Measurements from ENCODE around the gene PLCB1.
"Not testable (repeated sequence)": the region's sequence is repeated elsewhere in the genome, so short reads cannot be mapped to it uniquely, and the experiment has no call there.

Gene PLCB1

DNA sequence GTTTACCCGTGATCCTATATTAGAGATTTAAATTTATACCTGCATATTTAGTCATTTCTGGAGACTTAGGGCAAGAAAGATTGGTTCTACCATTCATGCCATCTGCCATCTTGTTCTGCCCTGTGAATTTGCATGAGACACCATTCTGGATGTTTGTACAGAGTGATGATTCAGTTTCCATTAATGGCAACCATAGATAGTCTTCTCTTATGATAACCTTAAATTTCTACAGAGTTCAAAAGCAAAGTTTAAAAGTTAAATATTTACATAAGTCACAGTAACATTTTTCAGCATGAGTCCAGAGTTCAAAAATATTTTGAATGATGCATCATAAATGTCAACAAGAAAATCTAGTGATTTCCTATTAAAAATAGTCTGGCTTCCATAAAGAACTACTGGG is 23.2 kb downstream of the PLCB1 start:
- DNase-seq (ENCODE audit: low read depth): no peak
- no peak overlapping the region for H3K4me3 ChIP-seq (ENCODE audit: low read depth, low read length)
- TF ChIP-seq MAX (IDR thresholded peaks at IDR 0.05; ENCODE audit: low read depth, low read length): no peak
- no peak for TF ChIP-seq CTCF (IDR thresholded peaks at IDR 0.05; ENCODE audit: low read depth, low read length)
- no peak for TF ChIP-seq MYC (IDR thresholded peaks at IDR 0.05; ENCODE audit: low read depth, low read length)
- TF ChIP-seq POLR2A (IDR thresholded peaks at IDR 0.05; ENCODE audit: extremely low read depth, insufficient read length): no peak

GRCh38 chr20:8155812-8156211 is 23.7 kb downstream of the PLCB1 start:
- DNase-seq (ENCODE audit: low read depth): no peak
- H3K4me3 ChIP-seq (ENCODE audit: low read depth, low read length): no peak overlapping the region
- TF ChIP-seq MAX (IDR thresholded peaks at IDR 0.05; ENCODE audit: low read depth, low read length) (no peak), MYC (IDR thresholded peaks at IDR 0.05; ENCODE audit: low read depth, low read length) (no peak), POLR2A (IDR thresholded peaks at IDR 0.05; ENCODE audit: extremely low read depth, insufficient read length) (no peak), CTCF (IDR thresholded peaks at IDR 0.05; ENCODE audit: low read depth, low read length) (no peak)

- peak; percentile 13 for DNase-seq (ENCODE audit: low read depth)
- H3K4me3 ChIP-seq (ENCODE audit: low read depth, low read length): no peak overlapping the region
- TF ChIP-seq POLR2A (IDR thresholded peaks at IDR 0.05; ENCODE audit: extremely low read depth, insufficient read length) (no peak), MYC (IDR thresholded peaks at IDR 0.05; ENCODE audit: low read depth, low read length) (no peak), MAX (IDR thresholded peaks at IDR 0.05; ENCODE audit: low read depth, low read length) (no peak), CTCF (IDR thresholded peaks at IDR 0.05; ENCODE audit: low read depth, low read length) (no peak)
Measured at GRCh38 chr20:8156235-8157079, 24.4 kb downstream of the PLCB1 start.

DNA sequence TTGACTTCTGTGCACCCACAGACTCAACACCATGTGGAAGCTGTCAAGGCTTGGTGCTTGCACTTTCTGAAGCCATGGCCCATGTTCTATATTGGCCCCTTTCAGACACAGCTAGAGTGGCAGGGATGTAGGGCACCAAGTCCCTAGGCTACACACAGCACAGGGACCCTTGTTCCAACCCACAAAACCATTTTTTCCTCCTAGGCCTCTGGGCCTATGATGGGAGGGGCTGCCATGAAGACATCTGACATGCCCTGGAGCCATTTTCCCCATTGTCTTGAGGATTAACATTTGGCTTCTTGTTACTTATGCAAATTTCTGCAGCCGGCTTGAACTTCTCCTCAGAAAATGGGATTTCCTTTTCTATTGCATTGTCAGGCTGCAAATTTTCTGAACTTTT is 27.2 kb downstream of the PLCB1 start:
- not testable (repeated sequence) for DNase-seq (ENCODE audit: low read depth); H3K4me3 ChIP-seq (ENCODE audit: low read depth, low read length)

DNA sequence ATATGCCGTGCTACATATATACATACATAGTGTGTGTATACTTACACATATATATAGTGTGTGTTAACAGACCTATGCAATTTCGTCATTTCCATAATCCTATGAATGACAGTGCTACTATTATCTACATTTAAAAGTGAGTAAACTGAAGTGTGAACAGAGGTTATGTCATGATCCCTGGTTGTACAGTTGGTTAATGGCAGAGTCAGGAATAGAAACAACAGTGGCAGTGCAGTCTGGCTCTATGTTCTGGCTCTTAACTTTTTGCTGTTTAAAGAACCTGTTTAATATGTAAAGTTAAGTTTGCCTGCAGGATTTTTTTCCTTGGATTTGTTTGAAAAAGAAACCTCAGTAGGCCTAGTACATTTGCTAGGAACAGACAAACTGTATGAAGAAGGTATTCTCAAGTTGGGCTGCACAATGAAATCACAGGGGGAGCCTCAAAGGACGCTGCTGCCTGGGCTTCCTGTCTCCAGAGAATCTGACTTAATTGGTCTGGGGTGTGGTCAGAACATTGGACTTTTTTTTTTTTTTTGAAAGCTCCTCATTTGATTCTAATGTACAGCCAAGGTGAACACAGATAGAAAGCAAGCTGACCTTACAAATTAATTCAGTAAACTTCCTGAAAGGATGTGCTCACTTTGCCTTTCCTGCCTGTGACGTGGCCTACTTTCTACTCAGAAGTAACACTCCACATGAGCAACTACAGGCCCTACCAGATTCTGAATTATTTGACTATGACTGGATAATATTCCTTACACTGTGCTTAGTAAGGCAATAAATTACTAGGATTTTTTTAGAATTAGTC is 29.4 kb downstream of the PLCB1 start:
- TF ChIP-seq MYC (IDR thresholded peaks at IDR 0.05; ENCODE audit: low read depth, low read length) (no peak), POLR2A (IDR thresholded peaks at IDR 0.05; ENCODE audit: extremely low read depth, insufficient read length) (no peak), CTCF (IDR thresholded peaks at IDR 0.05; ENCODE audit: low read depth, low read length) (no peak), MAX (IDR thresholded peaks at IDR 0.05; ENCODE audit: low read depth, low read length) (no peak)
- DNase-seq (ENCODE audit: low read depth): no peak
- no peak overlapping the region for H3K4me3 ChIP-seq (ENCODE audit: low read depth, low read length)

DNA sequence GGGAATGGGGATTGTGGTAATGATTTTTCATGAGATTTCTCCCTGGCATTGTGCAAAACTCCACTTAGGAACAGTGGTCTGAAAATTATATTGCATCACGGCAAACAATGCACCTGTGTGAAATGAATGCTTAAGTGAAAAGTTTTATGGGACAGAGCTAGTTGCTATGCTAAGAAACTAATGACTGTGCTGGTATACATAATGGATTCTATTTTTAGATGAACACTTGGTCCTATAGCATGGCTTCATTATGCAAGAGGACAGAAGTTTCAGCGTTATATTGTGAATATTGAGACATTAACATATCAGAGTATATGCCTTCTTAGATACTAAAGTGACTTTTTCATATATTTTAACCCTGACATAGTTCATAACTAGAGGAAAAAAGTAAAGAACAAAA is 30.5 kb downstream of the PLCB1 start:
- TF ChIP-seq MAX (IDR thresholded peaks at IDR 0.05; ENCODE audit: low read depth, low read length) (no peak), CTCF (IDR thresholded peaks at IDR 0.05; ENCODE audit: low read depth, low read length) (no peak), MYC (IDR thresholded peaks at IDR 0.05; ENCODE audit: low read depth, low read length) (no peak), POLR2A (IDR thresholded peaks at IDR 0.05; ENCODE audit: extremely low read depth, insufficient read length) (no peak)
- no peak for DNase-seq (ENCODE audit: low read depth)
- H3K4me3 ChIP-seq (ENCODE audit: low read depth, low read length): no peak overlapping the region
